ENCODE measurements around the gene CCDC149.

- TF ChIP-seq CTCF (conservative IDR thresholded peaks at IDR 0.05; ENCODE audit: low read depth, low read length) (no peak), EZH2 (IDR thresholded peaks at IDR 0.05; ENCODE audit: low read length, unreplicated experiment) (no peak), EZH2phosphoT487 (IDR thresholded peaks at IDR 0.05; ENCODE audit: borderline replicate concordance, low read length) (no peak)
These were observed 15.9 kb downstream of the CCDC149 start for GRCh38 chr4:24896977-24897376.
